Smooth muscle cell (in vitro differentiated cells): ENCODE measurements around the gene COMT. TPM values are rescaled to one million over a fixed set of nuclear protein-coding genes. Genes with fewer than 3 reads are reported as not detected.

Experiments used
- DNase-seq: peaks from one replicate; lab custom pipeline; 2025; ENCODE audit not compliant: unreplicated experiment; lab: John Stamatoyannopoulos, UW
- H2AFZ ChIP-seq: fragments of 200-600 bp; sonication (generic); 2 replicates; pipeline ENCODE4 v1.6.0; 2016; ENCODE audit warnings: antibody characterized with exemption, low read depth, mild to moderate bottlenecking
- H3F3A ChIP-seq: fragments of 200-600 bp; sonication (generic); 2 replicates; pipeline ENCODE4 v1.6.0; 2017; ENCODE audit warnings: antibody characterized with exemption, low read depth
- H3K27ac ChIP-seq: fragments of 200-600 bp; sonication (generic); 2 replicates; pipeline ENCODE4 v1.5.1; 2016; ENCODE audit warnings: low read depth, mild to moderate bottlenecking
- H3K27me3 ChIP-seq: fragments of 200-600 bp; sonication (generic); 2 replicates; pipeline ENCODE4 v1.6.1; 2016; ENCODE audit warnings: low read depth, mild to moderate bottlenecking
- H3K36me3 ChIP-seq: fragments of 200-600 bp; sonication (generic); 2 replicates; pipeline ENCODE4 v1.5.1; 2016; ENCODE audit warnings: low read depth
- H3K4me1 ChIP-seq: fragments of 200-600 bp; sonication (generic); 2 replicates; pipeline ENCODE4 v1.5.1; 2016; ENCODE audit warnings: low read depth
- H3K4me2 ChIP-seq: fragments of 200-600 bp; sonication (generic); 2 replicates; pipeline ENCODE4 v1.6.0; 2016; ENCODE audit warnings: mild to moderate bottlenecking
- H3K4me3 ChIP-seq: fragments of 200-600 bp; sonication (generic); 2 replicates; pipeline ENCODE4 v1.5.1; 2016; ENCODE audit warnings: mild to moderate bottlenecking
- H3K79me2 ChIP-seq: fragments of 200-600 bp; sonication (generic); 2 replicates; pipeline ENCODE4 v1.6.0; 2016; ENCODE audit warnings: low read depth, mild to moderate bottlenecking
- H3K9ac ChIP-seq: fragments of 200-600 bp; sonication (generic); 2 replicates; pipeline ENCODE4 v1.6.0; 2016; ENCODE audit warnings: low read depth
- H3K9me3 ChIP-seq: fragments of 200-600 bp; sonication (generic); replicated peaks from 2 replicates; pipeline ENCODE4 v1.5.1; 2016; ENCODE audit warnings: low read depth
- H4K20me1 ChIP-seq: fragments of 200-600 bp; sonication (generic); 2 replicates; pipeline ENCODE4 v1.6.0; 2016; ENCODE audit warnings: low read depth
- WGBS: methylation state at CpG from one replicate; pipeline ENCODE4 v1.1.7; 2016; ENCODE audit warnings: low lambda C conversion rate; 5-methylcytosine and 5-hydroxymethylcytosine counted together
- polyA plus RNA-seq: library from polyadenylated mRNA; unstranded; fragments of >200 nt; fragmentation: Nextera tagmentation; extraction: Ambion mirVana; gene quantifications from 2 replicates; pipeline ENCODE4 v1.2.1, GENCODE V29; 2016
- total RNA-seq: library from RNA; depleted of rRNA; stranded (reverse); fragments of >200 nt; gene quantifications from 2 replicates; pipeline ENCODE4 v1.2.3, GENCODE V29; 2014
- TF ChIP-seq, protein P1 (sequence below): fragments of 200-600 bp; sonication (generic); IDR thresholded peaks from 2 replicates; pipeline ENCODE4 v1.5.1; 2017; ENCODE audit warnings: borderline replicate concordance, mild to moderate bottlenecking, antibody characterized with exemption; ENCODE audit not compliant: insufficient read depth, poor library complexity, severe bottlenecking

COMT gene
- total and polyA plus RNA-seq, 2 experiments from 2014 or later: 4.1 to 6.2 TPM

- DNase-seq: no peak
- no peaks in the 10 kb centered on the region for H3K79me2 ChIP-seq
- no peaks in the 10 kb centered on the region for H3K27me3 ChIP-seq
- no peaks in the 10 kb centered on the region for H3K36me3 ChIP-seq
- H2AFZ ChIP-seq: no peak overlapping the region
- no peak overlapping the region for H3K9ac ChIP-seq
- H4K20me1 ChIP-seq: no peaks in the 10 kb centered on the region
- H3F3A ChIP-seq: no peaks in the 10 kb centered on the region
- H3K4me3 ChIP-seq: no peak overlapping the region
- H3K9me3 ChIP-seq: no peaks in the 10 kb centered on the region
- 33% methylated on average over 4 of the region's 4 CpGs for WGBS
- H3K27ac ChIP-seq: no peak overlapping the region
- TF ChIP-seq, protein P1, sequence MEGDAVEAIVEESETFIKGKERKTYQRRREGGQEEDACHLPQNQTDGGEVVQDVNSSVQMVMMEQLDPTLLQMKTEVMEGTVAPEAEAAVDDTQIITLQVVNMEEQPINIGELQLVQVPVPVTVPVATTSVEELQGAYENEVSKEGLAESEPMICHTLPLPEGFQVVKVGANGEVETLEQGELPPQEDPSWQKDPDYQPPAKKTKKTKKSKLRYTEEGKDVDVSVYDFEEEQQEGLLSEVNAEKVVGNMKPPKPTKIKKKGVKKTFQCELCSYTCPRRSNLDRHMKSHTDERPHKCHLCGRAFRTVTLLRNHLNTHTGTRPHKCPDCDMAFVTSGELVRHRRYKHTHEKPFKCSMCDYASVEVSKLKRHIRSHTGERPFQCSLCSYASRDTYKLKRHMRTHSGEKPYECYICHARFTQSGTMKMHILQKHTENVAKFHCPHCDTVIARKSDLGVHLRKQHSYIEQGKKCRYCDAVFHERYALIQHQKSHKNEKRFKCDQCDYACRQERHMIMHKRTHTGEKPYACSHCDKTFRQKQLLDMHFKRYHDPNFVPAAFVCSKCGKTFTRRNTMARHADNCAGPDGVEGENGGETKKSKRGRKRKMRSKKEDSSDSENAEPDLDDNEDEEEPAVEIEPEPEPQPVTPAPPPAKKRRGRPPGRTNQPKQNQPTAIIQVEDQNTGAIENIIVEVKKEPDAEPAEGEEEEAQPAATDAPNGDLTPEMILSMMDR: no peak
- H3K4me2 ChIP-seq: no peak overlapping the region
- H3K4me1 ChIP-seq: no peaks in the 10 kb centered on the region
Measured at GRCh38 chr22:19910180-19910744, 31.3 kb upstream of the COMT start.

DNA sequence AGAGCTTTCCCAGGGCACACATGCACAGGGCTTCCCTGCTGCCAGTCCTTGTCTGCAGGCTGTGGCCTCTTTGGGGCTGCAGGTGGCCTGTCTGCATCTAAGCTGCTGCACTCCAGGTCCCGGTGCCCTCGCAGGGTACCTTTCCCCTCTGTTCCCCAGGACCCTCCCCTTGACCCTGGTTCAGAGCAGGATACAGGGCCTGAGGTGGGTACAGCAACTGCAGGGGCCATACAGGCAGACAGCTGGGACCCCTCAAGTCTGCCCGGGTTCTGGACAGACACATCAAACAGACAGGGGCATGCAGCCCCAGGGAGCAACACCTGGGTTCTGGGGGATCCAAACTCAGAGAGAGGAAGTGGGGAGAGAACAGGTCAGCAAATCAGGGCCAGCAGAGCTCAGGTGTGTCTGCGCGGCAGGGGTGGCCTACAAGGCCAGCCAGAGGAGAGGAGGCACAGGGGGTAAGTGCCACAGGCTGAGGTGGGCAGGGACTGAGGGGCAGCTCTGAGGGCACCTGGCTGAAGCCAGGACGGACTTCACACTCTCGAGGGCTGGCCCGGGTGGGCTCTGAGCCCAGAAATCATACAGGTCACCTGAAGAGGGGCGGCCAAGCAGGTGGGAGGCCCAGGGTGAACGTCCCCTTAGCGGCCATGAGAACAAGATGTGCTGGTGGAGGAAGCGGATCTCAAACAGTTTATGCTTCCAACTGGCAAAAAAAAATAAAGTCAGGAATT, 29.9 kb upstream of the COMT start:
- no peak overlapping the region for H3K9ac ChIP-seq
- H4K20me1 ChIP-seq: no peaks in the 10 kb centered on the region
- H3K79me2 ChIP-seq: no peaks in the 10 kb centered on the region
- TF ChIP-seq, protein P1: no peak
- H3K27ac ChIP-seq: no peak overlapping the region
- no peak overlapping the region for H3K4me3 ChIP-seq
- no peak overlapping the region for H3K4me2 ChIP-seq
- no peaks in the 10 kb centered on the region for H3K36me3 ChIP-seq
- H2AFZ ChIP-seq: no peak overlapping the region
- WGBS: 95% methylated on average over 12 of the region's 12 CpGs
- H3F3A ChIP-seq: no peaks in the 10 kb centered on the region
- DNase-seq: no peak
- H3K9me3 ChIP-seq: no peaks in the 10 kb centered on the region
- H3K27me3 ChIP-seq: no peaks in the 10 kb centered on the region
- no peaks in the 10 kb centered on the region for H3K4me1 ChIP-seq

- Histone ChIP-seq H3K27ac (no peak overlapping the region), H3K36me3 (no peaks in the 10 kb centered on the region), H3K27me3 (no peaks in the 10 kb centered on the region), H3K9me3 (no peaks in the 10 kb centered on the region), H3K4me2 (no peak overlapping the region), H3F3A (no peaks in the 10 kb centered on the region), H4K20me1 (no peaks in the 10 kb centered on the region), H3K4me3 (no peak overlapping the region), H3K9ac (no peak overlapping the region), H3K79me2 (no peaks in the 10 kb centered on the region), H2AFZ (no peak overlapping the region), H3K4me1 (no peaks in the 10 kb centered on the region)
- TF ChIP-seq, protein P1: no peak
- DNase-seq: no peak
- WGBS: 82% methylated on average over 20 of the region's 20 CpGs
Measured at GRCh38 chr22:19912271-19912999, 29.1 kb upstream of the COMT start.
